RKO (cell line): Measurements from ENCODE around the gene GALR2.

Source experiments
- DNase-seq: peaks from one replicate; pipeline ENCODE4 v3.0.0-alpha.2; 2016; ENCODE audit warnings: low spot score

GALR2 gene

GRCh38 chr17:76079956-76080767 is 5.6 kb downstream of the GALR2 start:
- no peak for DNase-seq

GRCh38 chr17:76080768-76081287 is 6.2 kb downstream of the GALR2 start:
- no peak for DNase-seq

- no peak for DNase-seq
These were observed 7.0 kb downstream of the GALR2 start for GRCh38 chr17:76081295-76082210.

- no peak for DNase-seq
These were observed 8.0 kb downstream of the GALR2 start for GRCh38 chr17:76082326-76083251.

GRCh38 chr17:76083536-76084182 is 9.1 kb downstream of the GALR2 start:
- DNase-seq: no peak

GRCh38 chr17:76085066-76085730 is 10.6 kb downstream of the GALR2 start:
- DNase-seq: no peak

GRCh38 chr17:76085731-76086366 is 11.3 kb downstream of the GALR2 start:
- no peak for DNase-seq

- no peak for DNase-seq
These were observed 11.8 kb downstream of the GALR2 start for GRCh38 chr17:76086384-76086783.

GRCh38 chr17:76087531-76087930 is 12.9 kb downstream of the GALR2 start:
- no peak for DNase-seq

GRCh38 chr17:76088041-76088867 is 13.7 kb downstream of the GALR2 start:
- no peak for DNase-seq

GRCh38 chr17:76088868-76089576 is 14.4 kb downstream of the GALR2 start:
- no peak for DNase-seq

GRCh38 chr17:76089680-76090516 is 15.3 kb downstream of the GALR2 start:
- DNase-seq: no peak

GRCh38 chr17:76090517-76091129 is 16.0 kb downstream of the GALR2 start:
- DNase-seq: no peak

- no peak for DNase-seq
These were observed 17.1 kb downstream of the GALR2 start for GRCh38 chr17:76091526-76092286.

- DNase-seq: no peak
These were observed 18.2 kb downstream of the GALR2 start for GRCh38 chr17:76092526-76093413.
